HFF-Myc (cell line): ENCODE measurements around the gene PDIA4.
"Not testable (repeated sequence)": the region's sequence is repeated elsewhere in the genome, so short reads cannot be mapped to it uniquely, and the experiment has no call there.

Experiments
- DNase-seq: peaks from one replicate; pipeline ENCODE4 v3.0.0-alpha.2; 2011; ENCODE audit warnings: low read depth; ENCODE audit errors: extremely low read depth
- H3K4me3 ChIP-seq: replicated peaks from 2 replicates; pipeline ENCODE4 v1.5.1; 2011; ENCODE audit warnings: low read depth, mild to moderate bottlenecking, control low read depth, low read length
- TF ChIP-seq, protein P1 (sequence below): IDR thresholded peaks from 2 replicates; pipeline ENCODE4 v1.5.1; 2012; ENCODE audit warnings: mild to moderate bottlenecking, low read depth, low read length, control low read depth; ENCODE audit errors: missing control alignments

Gene PDIA4

DNA sequence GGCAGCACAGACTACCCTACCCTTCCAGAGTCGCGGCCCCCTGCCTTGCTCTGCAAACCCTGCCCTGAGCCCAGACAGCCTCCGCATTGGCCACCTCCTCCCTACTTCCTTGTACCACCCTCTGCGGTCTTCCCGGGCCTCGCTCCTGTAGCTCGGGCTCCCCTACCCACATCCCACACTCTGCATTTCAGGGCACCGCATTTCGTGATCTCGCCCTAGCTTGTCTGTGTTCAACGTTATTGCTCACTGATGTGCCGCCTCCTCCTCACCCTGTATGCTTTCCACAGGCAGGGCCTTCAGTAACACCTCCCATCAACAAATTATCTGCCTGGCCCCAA is 6.6 kb downstream of the PDIA4 start:
- TF ChIP-seq, protein P1, sequence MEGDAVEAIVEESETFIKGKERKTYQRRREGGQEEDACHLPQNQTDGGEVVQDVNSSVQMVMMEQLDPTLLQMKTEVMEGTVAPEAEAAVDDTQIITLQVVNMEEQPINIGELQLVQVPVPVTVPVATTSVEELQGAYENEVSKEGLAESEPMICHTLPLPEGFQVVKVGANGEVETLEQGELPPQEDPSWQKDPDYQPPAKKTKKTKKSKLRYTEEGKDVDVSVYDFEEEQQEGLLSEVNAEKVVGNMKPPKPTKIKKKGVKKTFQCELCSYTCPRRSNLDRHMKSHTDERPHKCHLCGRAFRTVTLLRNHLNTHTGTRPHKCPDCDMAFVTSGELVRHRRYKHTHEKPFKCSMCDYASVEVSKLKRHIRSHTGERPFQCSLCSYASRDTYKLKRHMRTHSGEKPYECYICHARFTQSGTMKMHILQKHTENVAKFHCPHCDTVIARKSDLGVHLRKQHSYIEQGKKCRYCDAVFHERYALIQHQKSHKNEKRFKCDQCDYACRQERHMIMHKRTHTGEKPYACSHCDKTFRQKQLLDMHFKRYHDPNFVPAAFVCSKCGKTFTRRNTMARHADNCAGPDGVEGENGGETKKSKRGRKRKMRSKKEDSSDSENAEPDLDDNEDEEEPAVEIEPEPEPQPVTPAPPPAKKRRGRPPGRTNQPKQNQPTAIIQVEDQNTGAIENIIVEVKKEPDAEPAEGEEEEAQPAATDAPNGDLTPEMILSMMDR = no peak
- no peak overlapping the region for H3K4me3 ChIP-seq
- no peak for DNase-seq

DNA sequence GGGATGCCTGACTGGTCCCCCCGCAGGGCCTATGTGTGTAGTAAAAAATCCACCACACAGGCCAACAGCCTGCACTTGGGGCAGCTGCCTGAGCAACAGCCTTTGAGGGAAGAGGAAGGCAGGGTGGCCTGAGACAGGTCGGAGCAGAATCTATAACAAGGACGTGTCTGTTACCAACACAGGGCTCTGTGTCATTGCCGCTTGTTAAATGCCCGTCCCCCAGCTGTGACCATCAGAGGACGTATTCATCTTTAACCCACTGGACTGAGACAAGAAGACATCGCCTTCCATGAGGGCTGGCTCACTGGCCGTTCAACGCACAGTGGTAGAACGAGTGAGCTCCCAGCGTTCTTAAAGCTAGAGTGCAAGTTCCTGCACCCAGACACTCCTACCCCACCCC is 7.8 kb downstream of the PDIA4 start:
- no peak overlapping the region for H3K4me3 ChIP-seq
- TF ChIP-seq, protein P1 = no peak
- DNase-seq = no peak

DNA sequence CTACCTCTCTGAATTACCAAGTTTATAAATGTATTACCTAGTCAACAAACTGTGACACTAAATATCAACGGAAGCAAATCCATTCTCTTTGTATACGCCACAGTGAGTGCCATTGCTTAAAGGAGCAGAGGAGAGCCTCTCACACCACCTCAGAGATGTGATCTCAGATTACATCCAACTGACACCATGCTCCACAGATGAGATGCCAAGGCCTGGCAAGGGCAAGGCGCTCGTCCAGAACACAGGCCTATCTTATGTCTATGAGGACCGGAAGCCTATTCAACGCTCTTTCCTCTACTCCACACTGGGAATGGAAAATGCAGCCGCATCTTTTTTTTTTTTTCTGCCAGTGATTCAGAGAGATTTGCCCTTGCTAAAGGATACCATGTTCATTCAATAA is 11.4 kb downstream of the PDIA4 start:
- TF ChIP-seq, protein P1 = no peak
- no peak overlapping the region for H3K4me3 ChIP-seq
- DNase-seq = no peak

DNA sequence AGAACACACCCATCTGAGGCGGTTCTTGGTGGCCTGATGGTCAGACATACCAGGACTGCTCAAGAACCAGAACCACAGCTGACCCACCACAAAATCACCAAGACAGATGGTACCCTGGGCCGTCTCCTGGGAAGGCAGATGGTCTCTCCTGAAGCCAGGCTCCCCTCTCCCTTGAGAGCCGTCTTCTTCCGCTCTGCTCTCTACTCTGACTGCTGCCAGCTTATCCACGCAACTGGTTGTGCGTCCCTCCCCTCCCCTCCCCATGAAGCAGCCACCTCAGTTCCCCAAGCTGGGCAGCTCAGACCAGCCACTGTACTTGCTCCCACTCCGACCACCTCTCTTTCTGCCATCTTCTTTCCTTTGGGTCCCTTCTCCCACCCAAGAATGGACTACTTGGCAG is 14.0 kb downstream of the PDIA4 start:
- H3K4me3 ChIP-seq = no peak overlapping the region
- no peak for DNase-seq
- TF ChIP-seq, protein P1 = no peak

DNA sequence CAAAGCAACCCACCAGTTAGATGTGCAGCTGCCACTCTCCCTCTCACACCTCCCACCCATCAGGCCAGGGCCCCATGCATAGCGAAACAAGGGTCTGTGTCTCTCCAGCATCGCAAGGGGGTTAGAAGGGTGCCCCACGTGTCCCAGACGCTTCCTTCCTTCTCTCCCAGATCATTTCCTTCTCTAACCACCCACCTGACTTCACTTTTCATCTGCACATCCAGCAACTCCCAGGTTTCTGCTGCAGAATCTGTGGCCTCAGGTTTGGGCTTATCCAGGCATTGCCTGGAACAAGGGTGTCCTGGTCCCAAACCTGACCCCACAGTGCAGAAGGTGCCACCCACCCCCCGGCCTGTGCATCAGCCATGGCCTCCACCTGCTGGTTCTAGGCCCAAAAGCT is 14.4 kb downstream of the PDIA4 start:
- H3K4me3 ChIP-seq = no peak overlapping the region
- TF ChIP-seq, protein P1 = no peak
- DNase-seq = no peak

DNA sequence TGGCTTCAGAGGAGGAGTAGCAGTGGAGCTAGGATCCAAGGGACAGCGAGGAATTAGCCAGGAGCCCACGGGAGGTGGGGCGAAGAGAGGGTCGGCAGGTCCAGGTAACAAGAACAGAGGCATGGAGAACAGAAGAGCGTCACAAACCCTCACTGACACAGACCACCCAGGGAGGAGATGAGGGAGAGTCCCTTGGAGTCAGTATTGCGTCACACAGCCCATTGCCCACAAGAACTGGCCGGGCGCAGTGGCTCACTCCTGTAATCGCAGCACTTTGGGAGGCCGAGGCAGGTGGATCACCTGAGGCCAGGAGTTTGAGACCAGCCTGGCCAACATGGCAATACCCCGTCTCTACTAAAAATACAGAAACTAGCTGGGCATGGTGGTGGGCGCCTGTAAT is 15.6 kb downstream of the PDIA4 start:
- not testable (repeated sequence) for H3K4me3 ChIP-seq, DNase-seq

DNA sequence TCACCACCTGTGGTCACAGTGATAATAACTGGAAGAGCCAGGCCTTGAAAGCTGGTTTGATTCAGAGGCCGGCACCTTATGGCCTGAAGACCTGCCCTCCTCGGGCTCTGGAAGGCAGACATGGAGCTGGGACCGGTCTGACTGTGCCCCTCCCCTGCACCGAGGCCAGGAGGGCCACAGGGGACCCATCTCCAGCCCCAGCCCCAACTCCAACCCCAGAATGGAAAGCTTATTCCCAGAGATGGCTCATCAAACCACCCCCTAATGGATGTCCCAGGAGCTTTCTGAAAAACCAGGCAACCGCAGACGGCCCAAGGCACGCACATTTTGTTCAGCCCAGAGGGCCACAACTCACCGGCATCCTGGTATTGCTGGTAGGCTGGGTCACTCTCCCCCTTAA is 16.8 kb downstream of the PDIA4 start:
- no peak overlapping the region for H3K4me3 ChIP-seq
- TF ChIP-seq, protein P1 = no peak
- no peak for DNase-seq
